ENCODE data around the gene ERC2.
"Not testable (repeated sequence)": the region's sequence is repeated elsewhere in the genome, so short reads cannot be mapped to it uniquely, and the experiment has no call there.

The ERC2 gene

GRCh38 chr3:56051052-56051451 is 417.2 kb downstream of the ERC2 start:
- DNase-seq, result no peak

GRCh38 chr3:56048946-56049345 is 419.3 kb downstream of the ERC2 start:
- no peak for DNase-seq

- DNase-seq, result no peak
These were observed 419.9 kb downstream of the ERC2 start for GRCh38 chr3:56048331-56048730.

GRCh38 chr3:56042326-56042951 is 425.8 kb downstream of the ERC2 start:
- DNase-seq, result no peak

- no peak for DNase-seq
These were observed 442.9 kb downstream of the ERC2 start for GRCh38 chr3:56025326-56025725.

GRCh38 chr3:56023546-56023945 is 444.7 kb downstream of the ERC2 start:
- DNase-seq, result no peak

- no peak for DNase-seq
These were observed 445.6 kb downstream of the ERC2 start for GRCh38 chr3:56022619-56023018.

- DNase-seq, result no peak
These were observed 448.6 kb downstream of the ERC2 start for GRCh38 chr3:56019490-56020146.

GRCh38 chr3:56015374-56015773 is 452.9 kb downstream of the ERC2 start:
- DNase-seq, result not testable (repeated sequence)

GRCh38 chr3:56012721-56013120 is 455.5 kb downstream of the ERC2 start:
- no peak for DNase-seq

GRCh38 chr3:56005196-56005805 is 463.0 kb downstream of the ERC2 start:
- no peak for DNase-seq

- DNase-seq, result no peak
These were observed 465.1 kb downstream of the ERC2 start for GRCh38 chr3:56003129-56003528.

- no peak for DNase-seq
These were observed 466.3 kb downstream of the ERC2 start for GRCh38 chr3:56001991-56002390.

- DNase-seq, result no peak
These were observed 466.7 kb downstream of the ERC2 start for GRCh38 chr3:56001537-56001936.

GRCh38 chr3:55989366-55989765 is 478.9 kb downstream of the ERC2 start:
- no peak for DNase-seq

- DNase-seq, result no peak
These were observed 479.4 kb downstream of the ERC2 start for GRCh38 chr3:55988905-55989304.

GRCh38 chr3:55984626-55985025 is 483.6 kb downstream of the ERC2 start:
- no peak for DNase-seq

GRCh38 chr3:55978953-55979352 is 489.3 kb downstream of the ERC2 start:
- DNase-seq, result no peak

GRCh38 chr3:55974421-55975165 is 493.7 kb downstream of the ERC2 start:
- no peak for DNase-seq

GRCh38 chr3:55969634-55970033 is 498.6 kb downstream of the ERC2 start:
- DNase-seq, result no peak

- DNase-seq, result no peak
These were observed 499.9 kb downstream of the ERC2 start for GRCh38 chr3:55968331-55968730.

GRCh38 chr3:55966566-55966965 is 501.7 kb downstream of the ERC2 start:
- DNase-seq, result no peak

GRCh38 chr3:55965776-55966175 is 502.5 kb downstream of the ERC2 start:
- no peak for DNase-seq

- DNase-seq, result no peak
These were observed 503.7 kb downstream of the ERC2 start for GRCh38 chr3:55964491-55964985.
